Effector memory CD4-positive, alpha-beta T cell (primary cell): ENCODE measurements around the gene DVL3.

ENCODE experiments used
- DNase-seq, 3 donors: peaks; one replicate each; pipeline ENCODE4 v3.0.0-alpha.2; 2020
- H3K27ac ChIP-seq: 2 replicates; pipeline ENCODE4 v1.7.0; 2013; ENCODE audit warnings: mild to moderate bottlenecking, low read length, moderate library complexity; ENCODE audit not compliant: insufficient read depth, poor library complexity, severe bottlenecking
- H3K27me3 ChIP-seq: replicated peaks from 2 replicates; pipeline ENCODE4 v1.7.0; 2013; ENCODE audit warnings: mild to moderate bottlenecking, low read length; ENCODE audit not compliant: insufficient read depth, control insufficient read depth, poor library complexity, severe bottlenecking
- H3K36me3 ChIP-seq: 2 replicates; pipeline ENCODE4 v1.7.0; 2013; ENCODE audit warnings: mild to moderate bottlenecking, low read length, moderate library complexity; ENCODE audit not compliant: control insufficient read depth, insufficient read depth
- H3K4me1 ChIP-seq: 2 replicates; pipeline ENCODE4 v1.7.0; 2013; ENCODE audit warnings: low read length, mild to moderate bottlenecking; ENCODE audit not compliant: control insufficient read depth, insufficient read depth, poor library complexity, severe bottlenecking
- H3K4me3 ChIP-seq: 2 replicates; pipeline ENCODE4 v1.7.0; 2013; ENCODE audit warnings: low read length, low read depth, mild to moderate bottlenecking; ENCODE audit not compliant: insufficient read depth, poor library complexity, severe bottlenecking
- H3K9me3 ChIP-seq: 2 replicates; pipeline ENCODE4 v1.7.0; 2013; ENCODE audit warnings: mild to moderate bottlenecking, low read length, moderate library complexity; ENCODE audit not compliant: control insufficient read depth

DVL3 gene

DNA sequence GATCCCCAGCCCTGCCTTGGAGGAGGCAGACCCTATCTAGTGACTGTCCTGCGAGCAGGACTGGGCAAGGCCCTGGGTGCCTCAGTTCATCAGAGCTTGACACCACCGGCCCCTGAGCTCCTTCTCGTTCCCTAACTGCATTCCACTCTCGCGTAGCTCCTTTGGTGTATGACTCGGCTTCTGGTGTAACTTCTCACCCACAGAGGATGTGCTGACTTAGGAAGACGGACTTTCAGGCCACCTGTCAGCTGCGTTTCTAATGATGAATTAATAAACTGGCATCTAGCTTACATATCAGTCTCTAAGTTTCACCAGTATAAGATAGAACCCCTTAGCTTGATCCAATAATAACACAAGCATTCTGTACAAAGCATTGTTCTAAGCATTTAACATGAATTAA is 48.3 kb downstream of the DVL3 start:
- Histone ChIP-seq H3K4me3 (no peak overlapping the region), H3K27me3 (no peaks in the 10 kb centered on the region), H3K9me3 (no peaks in the 10 kb centered on the region), H3K27ac (no peak overlapping the region), H3K36me3 (no peaks in the 10 kb centered on the region), H3K4me1 (no peaks in the 10 kb centered on the region)
- no peak for DNase-seq

GRCh38 chr3:184209146-184209923 is 54.2 kb downstream of the DVL3 start:
- H3K4me3 ChIP-seq: no peak overlapping the region

GRCh38 chr3:184211297-184211696 is 56.1 kb downstream of the DVL3 start:
- no peak overlapping the region for H3K4me3 ChIP-seq
- H3K27me3 ChIP-seq: no peaks in the 10 kb centered on the region
- H3K4me1 ChIP-seq: no peaks in the 10 kb centered on the region
- H3K36me3 ChIP-seq: no peaks in the 10 kb centered on the region
- no peaks in the 10 kb centered on the region for H3K9me3 ChIP-seq
- DNase-seq: no peak
- no peak overlapping the region for H3K27ac ChIP-seq

More at GRCh38 chr3:184209146-184209923, 54.2 kb downstream of the DVL3 start:
- Histone ChIP-seq H3K36me3 (no peaks in the 10 kb centered on the region), H3K27ac (no peak overlapping the region), H3K9me3 (no peaks in the 10 kb centered on the region), H3K27me3 (no peaks in the 10 kb centered on the region), H3K4me1 (no peaks in the 10 kb centered on the region)
- no peak for DNase-seq

DNA sequence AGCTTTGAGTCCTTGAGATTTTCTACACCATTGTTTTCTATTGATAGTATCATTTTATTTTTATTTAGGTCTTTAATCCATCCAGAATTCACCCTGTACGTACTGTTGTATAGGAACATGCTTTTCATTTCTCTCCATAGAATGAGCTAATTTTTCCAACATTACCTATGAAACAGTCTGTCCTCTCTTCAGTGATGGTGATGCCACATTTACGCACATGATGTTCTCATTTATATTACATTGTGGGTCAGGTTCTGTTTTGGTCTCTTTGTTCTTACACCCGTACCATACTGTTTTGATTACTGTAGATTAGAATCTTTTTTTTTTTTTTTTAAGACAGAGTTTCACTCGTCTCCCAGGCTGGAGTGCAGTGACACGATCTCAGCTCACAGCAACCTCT is 56.5 kb downstream of the DVL3 start:
- no peaks in the 10 kb centered on the region for H3K36me3 ChIP-seq
- no peak overlapping the region for H3K4me3 ChIP-seq
- DNase-seq: no peak
- no peaks in the 10 kb centered on the region for H3K4me1 ChIP-seq
- no peak overlapping the region for H3K27ac ChIP-seq
- no peaks in the 10 kb centered on the region for H3K9me3 ChIP-seq
- no peaks in the 10 kb centered on the region for H3K27me3 ChIP-seq

DNA sequence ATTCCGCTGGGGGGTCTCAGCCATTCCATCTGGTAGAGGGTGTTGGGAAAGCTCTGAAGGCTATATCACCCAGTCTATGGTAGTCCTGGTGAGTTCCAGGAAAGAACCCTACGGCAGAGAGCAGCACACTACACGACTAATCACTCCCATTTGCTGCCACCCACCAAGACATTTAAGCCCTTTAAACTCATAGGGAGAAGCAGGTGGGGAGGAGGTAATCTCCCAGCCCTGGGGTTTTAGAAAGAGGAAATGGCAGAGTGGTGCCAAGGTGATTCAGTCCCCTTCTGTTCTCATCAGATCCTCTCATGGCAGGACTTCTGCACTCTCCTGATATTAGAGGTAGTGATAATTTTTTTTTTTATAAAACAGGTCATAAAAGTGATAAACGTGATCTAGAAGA is 63.6 kb downstream of the DVL3 start:
- Histone ChIP-seq H3K36me3 (no peaks in the 10 kb centered on the region), H3K4me1 (no peaks in the 10 kb centered on the region), H3K4me3 (no peak overlapping the region), H3K27ac (no peak overlapping the region), H3K27me3 (no peaks in the 10 kb centered on the region), H3K9me3 (no peaks in the 10 kb centered on the region)
- no peak for DNase-seq

GRCh38 chr3:184222521-184222920 is 67.3 kb downstream of the DVL3 start:
- no peak overlapping the region for H3K4me3 ChIP-seq
- no peaks in the 10 kb centered on the region for H3K9me3 ChIP-seq
- no peaks in the 10 kb centered on the region for H3K27me3 ChIP-seq
- no peaks in the 10 kb centered on the region for H3K4me1 ChIP-seq
- no peaks in the 10 kb centered on the region for H3K36me3 ChIP-seq
- no peak for DNase-seq
- H3K27ac ChIP-seq: no peak overlapping the region
